LNCAP (cell line): ENCODE data around the gene LST1.

Experiments used
- TF ChIP-seq, protein P1 (sequence below): fragments of 450-650 bp; IDR thresholded peaks from 2 replicates; pipeline ENCODE4 v1.5.1; 2017; ENCODE audit warnings: mild to moderate bottlenecking

Gene LST1

DNA sequence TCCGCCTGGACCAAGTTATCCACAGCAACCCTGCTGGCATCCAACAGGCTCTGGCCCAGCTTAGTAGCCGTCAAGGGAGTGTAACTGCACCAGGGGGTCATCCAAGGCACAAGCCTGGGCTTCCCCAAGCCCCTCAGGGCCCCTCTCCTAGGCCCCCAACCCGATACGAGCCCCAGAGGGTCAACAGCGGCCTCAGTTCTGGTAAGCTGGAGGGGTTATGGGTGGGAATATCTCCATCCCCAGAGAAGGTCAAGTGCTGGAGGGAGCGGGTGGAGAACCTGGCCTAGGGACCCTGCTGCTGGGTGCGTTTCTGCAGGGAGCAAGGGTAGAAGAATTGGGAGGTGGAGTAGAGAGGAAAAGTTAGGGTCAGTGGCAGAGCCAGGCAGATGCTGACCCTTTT is 47.4 kb downstream of the LST1 start:
- TF ChIP-seq, protein P1, sequence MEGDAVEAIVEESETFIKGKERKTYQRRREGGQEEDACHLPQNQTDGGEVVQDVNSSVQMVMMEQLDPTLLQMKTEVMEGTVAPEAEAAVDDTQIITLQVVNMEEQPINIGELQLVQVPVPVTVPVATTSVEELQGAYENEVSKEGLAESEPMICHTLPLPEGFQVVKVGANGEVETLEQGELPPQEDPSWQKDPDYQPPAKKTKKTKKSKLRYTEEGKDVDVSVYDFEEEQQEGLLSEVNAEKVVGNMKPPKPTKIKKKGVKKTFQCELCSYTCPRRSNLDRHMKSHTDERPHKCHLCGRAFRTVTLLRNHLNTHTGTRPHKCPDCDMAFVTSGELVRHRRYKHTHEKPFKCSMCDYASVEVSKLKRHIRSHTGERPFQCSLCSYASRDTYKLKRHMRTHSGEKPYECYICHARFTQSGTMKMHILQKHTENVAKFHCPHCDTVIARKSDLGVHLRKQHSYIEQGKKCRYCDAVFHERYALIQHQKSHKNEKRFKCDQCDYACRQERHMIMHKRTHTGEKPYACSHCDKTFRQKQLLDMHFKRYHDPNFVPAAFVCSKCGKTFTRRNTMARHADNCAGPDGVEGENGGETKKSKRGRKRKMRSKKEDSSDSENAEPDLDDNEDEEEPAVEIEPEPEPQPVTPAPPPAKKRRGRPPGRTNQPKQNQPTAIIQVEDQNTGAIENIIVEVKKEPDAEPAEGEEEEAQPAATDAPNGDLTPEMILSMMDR: no peak

DNA sequence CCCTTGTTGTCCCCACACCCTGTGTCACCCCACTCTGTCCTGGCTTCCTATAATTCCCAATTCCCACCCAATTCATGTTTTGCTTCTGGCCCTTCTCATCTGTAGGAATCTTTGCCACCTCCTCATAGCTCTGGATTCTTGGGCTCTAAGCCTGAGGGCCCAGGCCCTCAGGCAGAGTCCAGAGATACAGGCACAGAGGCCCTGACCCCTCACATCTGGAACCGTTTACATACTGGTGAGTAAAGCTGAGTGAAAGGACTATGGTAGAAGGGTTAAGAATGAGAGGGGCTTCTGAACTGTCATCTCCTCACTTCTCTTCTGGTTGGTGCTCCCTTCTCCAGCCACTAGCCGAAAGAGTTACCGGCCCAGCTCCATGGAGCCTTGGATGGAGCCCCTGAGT is 48.1 kb downstream of the LST1 start:
- TF ChIP-seq, protein P1: no peak

- TF ChIP-seq, protein P1: no peak
These were observed 49.0 kb downstream of the LST1 start for GRCh38 chr6:31634969-31635575.

DNA sequence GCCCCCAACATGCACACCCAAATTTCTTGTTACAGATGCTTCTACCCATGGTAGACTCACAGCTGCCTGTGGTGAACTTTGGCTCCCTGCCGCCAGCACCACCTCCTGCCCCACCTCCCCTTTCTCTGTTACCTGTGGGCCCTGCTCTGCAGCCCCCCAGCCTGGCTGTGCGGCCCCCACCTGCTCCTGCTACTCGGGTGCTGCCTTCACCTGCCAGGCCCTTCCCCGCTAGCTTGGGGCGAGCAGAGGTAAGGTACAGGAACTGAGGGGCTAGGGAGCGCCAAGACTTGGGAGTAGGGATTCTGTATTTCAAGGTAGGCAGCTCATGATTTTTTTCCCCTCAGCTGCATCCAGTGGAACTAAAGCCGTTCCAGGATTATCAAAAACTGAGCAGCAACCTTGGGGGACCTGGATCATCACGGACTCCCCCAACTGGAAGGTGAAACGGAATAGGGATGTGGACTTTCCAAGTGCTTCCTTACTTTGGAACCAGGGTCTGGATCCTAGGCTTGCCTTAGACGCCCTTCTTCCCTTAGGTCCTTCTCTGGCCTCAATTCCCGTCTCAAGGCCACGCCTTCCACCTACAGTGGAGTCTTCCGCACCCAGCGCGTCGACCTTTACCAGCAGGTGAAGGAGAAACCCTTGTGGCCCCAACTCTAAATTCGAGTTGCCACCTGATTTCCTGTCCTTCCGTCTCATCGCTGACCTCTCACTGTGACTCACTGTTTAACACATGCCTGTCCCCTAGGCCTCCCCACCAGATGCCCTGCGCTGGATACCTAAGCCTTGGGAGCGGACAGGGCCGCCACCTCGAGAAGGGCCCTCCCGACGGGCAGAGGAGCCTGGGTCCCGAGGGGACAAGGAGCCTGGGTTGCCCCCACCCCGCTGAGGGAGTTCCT is 50.9 kb downstream of the LST1 start:
- TF ChIP-seq, protein P1: no peak
